ENCODE measurements around the gene DKKL1.
A peak's percentile ranks its signal among the peaks of the same experiment; 100 is the strongest.

DKKL1 gene

DNA sequence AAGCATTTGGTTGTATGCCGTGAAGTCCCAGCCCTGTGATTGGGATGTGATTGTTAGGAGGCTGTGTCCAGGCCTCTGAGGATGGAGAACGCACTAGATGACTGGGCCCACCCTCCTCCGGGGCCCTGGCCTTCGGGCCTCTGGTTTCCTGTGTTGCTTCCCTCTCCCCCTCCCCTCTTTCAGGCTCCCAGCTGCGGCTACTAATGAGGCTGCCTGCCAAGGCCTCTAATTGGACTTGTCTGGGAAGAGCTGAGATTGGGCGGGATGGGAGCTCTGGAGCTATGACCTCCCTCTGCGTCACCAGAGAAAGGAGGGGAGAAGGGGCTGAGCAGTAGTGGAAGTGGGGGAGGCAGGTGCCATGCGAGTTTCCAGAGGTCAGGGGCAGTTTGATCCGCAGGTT, 49.7 kb downstream of the DKKL1 start:
- H3K4me3 ChIP-seq (ENCODE audit: low read depth, low read length): no peak overlapping the region
- TF ChIP-seq, protein P1, sequence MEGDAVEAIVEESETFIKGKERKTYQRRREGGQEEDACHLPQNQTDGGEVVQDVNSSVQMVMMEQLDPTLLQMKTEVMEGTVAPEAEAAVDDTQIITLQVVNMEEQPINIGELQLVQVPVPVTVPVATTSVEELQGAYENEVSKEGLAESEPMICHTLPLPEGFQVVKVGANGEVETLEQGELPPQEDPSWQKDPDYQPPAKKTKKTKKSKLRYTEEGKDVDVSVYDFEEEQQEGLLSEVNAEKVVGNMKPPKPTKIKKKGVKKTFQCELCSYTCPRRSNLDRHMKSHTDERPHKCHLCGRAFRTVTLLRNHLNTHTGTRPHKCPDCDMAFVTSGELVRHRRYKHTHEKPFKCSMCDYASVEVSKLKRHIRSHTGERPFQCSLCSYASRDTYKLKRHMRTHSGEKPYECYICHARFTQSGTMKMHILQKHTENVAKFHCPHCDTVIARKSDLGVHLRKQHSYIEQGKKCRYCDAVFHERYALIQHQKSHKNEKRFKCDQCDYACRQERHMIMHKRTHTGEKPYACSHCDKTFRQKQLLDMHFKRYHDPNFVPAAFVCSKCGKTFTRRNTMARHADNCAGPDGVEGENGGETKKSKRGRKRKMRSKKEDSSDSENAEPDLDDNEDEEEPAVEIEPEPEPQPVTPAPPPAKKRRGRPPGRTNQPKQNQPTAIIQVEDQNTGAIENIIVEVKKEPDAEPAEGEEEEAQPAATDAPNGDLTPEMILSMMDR (conservative IDR thresholded peaks at IDR 0.05; ENCODE audit: low read depth, low read length): no peak
- DNase-seq (ENCODE audit: low read depth): no peak

DNA sequence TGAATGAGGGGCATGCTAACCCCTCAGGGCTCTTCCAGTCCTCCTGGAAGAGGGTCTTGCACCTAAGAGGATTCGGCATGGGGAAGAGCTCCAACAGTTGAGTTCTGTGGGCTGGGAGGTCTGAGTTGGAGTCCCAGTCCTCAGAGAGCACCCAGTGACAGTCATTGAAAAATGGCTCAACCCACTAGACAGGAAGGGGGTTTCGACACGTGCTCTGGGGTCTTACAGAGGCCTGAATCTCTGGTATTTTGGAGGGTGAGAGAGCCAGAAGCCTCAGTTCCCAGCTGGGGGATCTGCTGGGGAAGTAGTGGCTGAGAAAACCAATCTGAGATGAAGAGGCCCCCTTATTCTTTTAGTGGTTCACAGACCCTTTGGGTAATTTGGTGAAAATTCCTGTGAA, 50.6 kb downstream of the DKKL1 start:
- TF ChIP-seq, protein P1 (conservative IDR thresholded peaks at IDR 0.05; ENCODE audit: low read depth, low read length): no peak
- H3K4me3 ChIP-seq (ENCODE audit: low read depth, low read length): no peak overlapping the region
- no peak for DNase-seq (ENCODE audit: low read depth)

DNA sequence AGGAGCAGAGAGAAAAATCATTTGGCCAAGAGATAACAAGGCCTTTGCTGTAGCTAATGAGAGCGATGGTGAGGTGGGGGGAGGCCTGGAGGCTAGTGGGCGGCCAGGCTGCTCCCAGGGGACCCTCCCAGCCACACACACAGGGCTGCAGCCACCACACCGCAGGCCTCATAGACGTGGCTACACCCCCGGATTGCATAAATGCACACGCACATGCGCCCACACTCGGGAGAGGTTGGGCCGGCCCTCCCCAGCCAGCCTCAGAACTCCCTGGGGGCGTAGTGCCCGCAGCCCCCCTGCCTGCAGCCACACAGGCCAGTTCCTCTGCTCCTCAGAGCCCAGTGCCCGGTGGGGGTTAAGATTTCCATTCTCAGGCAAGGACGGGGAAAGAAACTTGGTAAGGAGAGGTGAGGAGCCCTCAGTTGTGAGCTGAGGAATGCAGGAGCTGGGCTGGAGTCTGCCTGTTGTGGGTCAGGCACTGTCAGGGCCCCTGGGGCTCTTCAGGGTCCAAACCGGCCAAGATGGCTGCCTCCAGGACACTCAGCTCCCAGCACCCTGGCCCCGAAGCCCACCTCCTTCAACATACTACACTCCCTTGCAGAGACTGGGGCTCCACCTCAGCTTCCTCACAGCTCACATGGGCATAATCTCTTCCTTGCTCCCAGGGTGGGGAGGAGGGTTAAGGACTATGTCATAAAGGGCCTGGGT, 51.6 kb downstream of the DKKL1 start:
- DNase-seq (ENCODE audit: low read depth): peak; percentile 9
- TF ChIP-seq, protein P1 (conservative IDR thresholded peaks at IDR 0.05; ENCODE audit: low read depth, low read length): no peak

DNA sequence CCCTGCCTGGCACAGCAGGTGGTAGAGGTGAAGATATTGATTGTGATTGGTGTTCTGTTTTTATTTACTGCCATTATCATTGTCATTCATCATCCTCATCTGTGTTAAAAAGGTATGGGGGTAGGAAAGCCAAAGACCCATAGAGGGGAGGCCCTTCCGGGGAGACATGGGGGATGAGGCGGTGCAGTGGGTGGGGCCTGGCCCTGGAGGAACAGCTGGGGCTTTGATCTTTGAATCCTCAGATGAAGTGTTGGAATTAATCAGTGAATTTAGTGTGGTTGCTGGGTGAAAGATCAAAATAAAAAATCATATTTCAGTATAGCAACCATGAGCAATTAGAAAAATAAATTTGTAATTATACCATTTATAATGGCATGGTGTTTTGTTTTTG, 52.1 kb downstream of the DKKL1 start:
- no peak for DNase-seq (ENCODE audit: low read depth)
- no peak overlapping the region for H3K4me3 ChIP-seq (ENCODE audit: low read depth, low read length)
- TF ChIP-seq, protein P1 (conservative IDR thresholded peaks at IDR 0.05; ENCODE audit: low read depth, low read length): no peak

More for the DNA sequence above, 51.6 kb downstream of the DKKL1 start:
- H3K4me3 ChIP-seq (ENCODE audit: low read depth, low read length): no peak overlapping the region

DNA sequence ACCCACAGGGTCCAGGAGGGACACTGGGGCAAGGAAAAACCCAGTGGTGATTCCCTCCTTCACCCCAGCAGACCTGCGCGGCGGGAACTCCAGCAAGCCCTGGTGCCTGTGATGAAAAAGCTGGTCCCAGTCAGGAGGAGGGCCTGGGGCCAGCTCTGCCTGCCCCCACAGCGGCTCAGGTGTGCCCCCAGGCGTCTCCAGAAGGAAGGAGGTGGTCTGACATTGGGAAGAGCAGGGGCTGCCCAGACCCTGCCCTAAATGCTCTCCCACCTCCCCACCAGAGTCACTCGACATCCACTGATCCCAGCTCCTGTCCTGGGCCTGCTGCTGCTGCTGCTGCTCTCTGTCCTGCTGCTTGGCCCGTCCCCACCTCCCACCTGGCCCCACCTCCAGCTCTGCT, 53.4 kb downstream of the DKKL1 start:
- no peak overlapping the region for H3K4me3 ChIP-seq (ENCODE audit: low read depth, low read length)
- TF ChIP-seq, protein P1 (conservative IDR thresholded peaks at IDR 0.05; ENCODE audit: low read depth, low read length): no peak
- DNase-seq (ENCODE audit: low read depth): no peak

DNA sequence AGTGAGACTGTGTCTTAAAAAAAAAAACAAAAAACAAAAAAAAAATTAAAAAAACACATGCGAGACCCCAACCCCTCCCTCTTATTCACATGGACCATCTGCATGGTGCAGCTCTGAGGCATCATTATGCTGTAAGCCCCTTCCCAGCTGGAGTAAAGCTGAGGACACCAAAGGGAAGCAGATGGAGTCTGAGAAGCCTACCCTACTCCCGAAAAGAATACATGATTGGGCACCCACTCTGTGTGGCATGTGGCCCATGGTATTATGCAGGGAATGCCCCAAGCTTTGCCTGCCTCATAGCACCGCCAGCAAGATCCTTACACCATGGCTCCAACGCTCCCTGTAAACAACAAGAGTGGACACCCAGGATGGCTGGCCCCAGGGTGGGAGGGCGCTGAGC, 54.8 kb downstream of the DKKL1 start:
- DNase-seq (ENCODE audit: low read depth): no peak
- TF ChIP-seq, protein P1 (conservative IDR thresholded peaks at IDR 0.05; ENCODE audit: low read depth, low read length): no peak
- no peak overlapping the region for H3K4me3 ChIP-seq (ENCODE audit: low read depth, low read length)

DNA sequence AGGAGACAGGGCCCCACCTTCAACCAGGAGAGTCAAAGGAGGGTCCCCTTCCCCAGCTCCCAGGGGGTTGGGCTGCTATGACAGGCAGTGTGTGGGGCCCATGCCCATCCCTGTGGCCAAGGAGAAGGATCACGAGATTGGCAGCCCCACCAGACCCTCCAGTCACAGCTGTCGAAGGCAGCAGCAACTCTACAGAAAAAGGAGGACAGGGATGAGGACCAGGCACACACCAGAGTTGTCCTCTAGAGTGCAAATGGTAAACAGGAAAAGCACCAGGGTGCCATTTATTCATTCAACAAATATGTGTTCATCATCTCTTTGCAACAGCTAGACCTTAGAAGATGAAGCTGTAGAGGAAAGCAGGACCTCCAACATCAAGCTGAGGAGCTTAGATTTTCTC, 55.5 kb downstream of the DKKL1 start:
- TF ChIP-seq, protein P1 (conservative IDR thresholded peaks at IDR 0.05; ENCODE audit: low read depth, low read length): no peak
- peak; percentile 16 for DNase-seq (ENCODE audit: low read depth)
- no peak overlapping the region for H3K4me3 ChIP-seq (ENCODE audit: low read depth, low read length)
